ENCODE results near the gene OR12D2. TPM values are rescaled to one million over a fixed set of nuclear protein-coding genes. Genes with fewer than 3 reads are reported as not detected.
"Not testable (repeated sequence)": the region's sequence is repeated elsewhere in the genome, so short reads cannot be mapped to it uniquely, and the experiment has no call there.

The OR12D2 gene, protein sequence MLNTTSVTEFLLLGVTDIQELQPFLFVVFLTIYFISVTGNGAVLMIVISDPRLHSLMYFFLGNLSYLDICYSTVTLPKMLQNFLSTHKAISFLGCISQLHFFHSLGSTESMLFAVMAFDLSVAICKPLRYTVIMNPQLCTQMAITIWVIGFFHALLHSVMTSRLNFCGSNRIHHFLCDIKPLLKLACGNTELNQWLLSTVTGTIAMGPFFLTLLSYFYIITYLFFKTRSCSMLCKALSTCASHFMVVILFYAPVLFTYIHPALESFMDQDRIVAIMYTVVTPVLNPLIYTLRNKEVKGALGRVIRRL
- not detected for polyA plus RNA-seq (2013, experiment 1 of 2; ENCODE audit: insufficient read length)
- polyA plus RNA-seq (2013, experiment 2 of 2; ENCODE audit: insufficient read length), result not detected

DNA sequence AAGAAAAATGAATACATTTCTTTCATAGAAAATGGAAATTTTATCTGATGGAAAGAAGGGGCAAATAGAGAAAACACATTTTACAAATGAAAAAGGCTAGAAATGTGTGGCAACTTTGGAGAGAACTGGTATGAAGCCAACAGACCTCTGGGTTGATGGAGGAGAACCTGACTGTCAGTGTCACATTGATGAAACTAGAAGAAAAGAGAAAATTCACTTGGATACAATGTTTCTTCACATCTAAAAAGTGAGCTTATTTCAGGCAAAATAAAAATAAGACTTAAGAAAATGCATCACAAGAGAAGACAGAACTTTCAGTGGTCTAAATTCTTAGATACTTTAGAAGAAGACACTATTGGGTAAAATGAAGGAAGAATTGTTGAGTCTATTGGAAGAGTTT, at the start of gene OR12D2:
Gene OR12D2 (plus strand): TSS at position 301 of the 400 bp plus-strand sequence. CDS start 1,069 bp downstream, outside the sequence.
- no peak for DNase-seq

DNA sequence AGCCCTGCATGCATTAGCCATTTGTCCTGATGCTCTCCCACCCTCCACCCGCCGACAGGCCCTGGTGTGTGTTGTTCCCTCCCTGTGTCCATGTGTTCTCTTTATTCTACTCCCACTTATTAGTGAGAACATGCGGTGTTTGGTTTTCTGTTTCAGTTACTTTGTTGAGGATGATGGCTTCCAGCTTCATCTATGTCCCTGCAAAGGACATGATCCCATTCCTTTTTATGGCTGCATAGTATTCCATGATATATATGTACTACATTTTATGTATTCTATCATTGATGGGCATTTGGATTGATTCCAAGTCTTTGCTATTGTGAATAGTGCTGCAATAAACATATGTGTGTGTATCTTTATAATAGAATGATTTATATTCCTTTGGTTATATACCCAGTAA, 46.1 kb upstream of the OR12D2 start:
- DNase-seq, result not testable (repeated sequence)

DNA sequence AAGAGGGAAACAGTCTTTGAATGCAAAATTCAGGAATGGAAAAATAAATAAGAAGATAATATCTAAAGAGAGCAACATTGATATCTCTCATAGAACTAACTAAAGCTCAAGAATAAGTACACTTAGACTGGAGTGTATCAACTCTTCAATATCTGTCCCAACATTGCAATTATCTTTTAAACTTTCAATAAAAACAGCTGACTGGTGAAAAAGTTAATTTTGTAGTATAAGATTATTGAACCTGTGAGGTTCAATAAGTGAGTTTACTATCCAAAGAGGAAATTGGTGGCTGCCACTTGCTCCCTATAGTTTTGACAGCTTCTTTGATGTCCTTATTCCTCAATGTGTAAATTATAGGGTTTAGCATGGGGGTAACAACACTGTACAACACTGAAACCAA, 40.5 kb upstream of the OR12D2 start:
- no peak for DNase-seq

DNA sequence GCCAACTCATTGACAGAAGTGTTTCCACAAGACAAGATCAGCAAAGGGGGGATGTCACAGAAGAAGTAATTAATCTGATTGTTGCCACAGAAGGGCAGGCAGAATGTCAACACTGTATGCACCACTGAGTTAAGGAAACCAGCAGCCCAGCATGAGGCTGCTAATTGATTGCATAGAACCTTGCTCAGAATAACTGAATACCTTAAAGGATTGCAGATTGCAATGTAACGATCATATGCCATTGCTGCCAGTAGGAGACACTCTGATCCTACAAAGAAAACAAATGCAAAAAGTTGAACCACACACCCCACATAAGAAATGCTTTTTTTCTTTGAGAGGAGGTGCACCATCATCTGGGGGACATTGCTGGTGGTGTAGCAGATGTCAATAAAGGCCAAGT, 39.8 kb upstream of the OR12D2 start:
- no peak for DNase-seq

DNA sequence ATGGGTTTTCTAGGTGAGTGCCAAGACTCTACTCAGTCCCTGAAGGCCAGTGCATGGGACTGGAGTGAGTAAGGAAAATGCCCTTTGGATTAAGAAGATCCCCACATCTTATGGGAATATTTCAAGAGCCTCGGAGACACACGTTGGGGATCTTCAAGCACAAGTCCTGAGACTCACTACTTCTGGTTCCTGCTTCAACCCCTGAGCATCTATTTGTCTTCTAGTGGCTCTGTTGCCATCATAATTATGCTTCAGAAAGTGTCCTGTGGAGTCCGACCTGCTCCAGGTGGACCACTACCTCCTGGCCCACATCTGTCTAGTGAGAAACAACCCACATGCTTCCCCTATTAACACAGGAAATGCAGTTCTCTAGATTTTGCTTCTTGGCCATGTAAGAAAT, 26.7 kb upstream of the OR12D2 start, which contains the start of gene OR5V1:
Gene OR5V1 (minus strand): TSS at position 101 of the 400 bp plus-strand sequence. CDS start 12,670 bp downstream, outside the sequence.
- no peak for DNase-seq

DNA sequence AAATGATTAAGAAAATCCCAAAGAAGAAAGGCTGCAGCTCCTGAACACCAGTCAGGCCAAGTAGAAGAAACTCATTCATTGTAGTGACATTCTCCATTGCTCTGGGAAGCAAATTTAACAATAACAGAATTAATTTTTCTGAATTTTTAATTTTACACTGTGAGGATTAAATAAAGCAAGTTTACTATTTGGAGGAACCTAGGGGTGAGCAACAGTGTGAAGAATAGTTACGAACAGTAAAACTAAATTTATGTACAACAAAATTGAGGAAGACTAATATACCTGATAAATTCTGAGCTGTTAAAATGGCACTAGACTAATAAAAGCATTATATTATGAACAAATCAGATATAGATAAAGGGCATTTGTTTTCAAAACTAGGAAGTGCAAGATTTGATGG, 20.2 kb upstream of the OR12D2 start, which contains the start of gene OR12D3:
Gene OR12D3 (minus strand): TSS at position 101 of the 400 bp plus-strand sequence. CDS start 4 bp downstream, at position 97.
- DNase-seq, result no peak

DNA sequence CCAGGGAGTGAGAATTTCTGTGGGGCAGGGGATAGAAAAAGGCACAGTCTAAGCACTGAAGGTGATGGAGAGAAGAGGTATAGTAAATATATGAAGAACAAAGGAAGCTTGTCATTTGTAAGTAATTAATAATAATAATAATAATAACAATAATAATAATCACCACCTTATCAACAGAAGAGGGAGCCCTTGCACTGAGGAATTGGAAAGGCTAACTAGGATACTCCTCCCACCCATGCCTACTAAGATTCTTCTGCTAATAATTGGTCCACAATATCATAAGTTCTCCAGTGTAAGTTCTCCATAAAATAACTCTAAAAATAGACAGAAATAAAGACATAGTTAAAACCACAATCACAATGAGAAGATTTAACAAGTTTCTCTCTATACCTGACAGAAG, 19.4 kb upstream of the OR12D2 start:
- no peak for DNase-seq

DNA sequence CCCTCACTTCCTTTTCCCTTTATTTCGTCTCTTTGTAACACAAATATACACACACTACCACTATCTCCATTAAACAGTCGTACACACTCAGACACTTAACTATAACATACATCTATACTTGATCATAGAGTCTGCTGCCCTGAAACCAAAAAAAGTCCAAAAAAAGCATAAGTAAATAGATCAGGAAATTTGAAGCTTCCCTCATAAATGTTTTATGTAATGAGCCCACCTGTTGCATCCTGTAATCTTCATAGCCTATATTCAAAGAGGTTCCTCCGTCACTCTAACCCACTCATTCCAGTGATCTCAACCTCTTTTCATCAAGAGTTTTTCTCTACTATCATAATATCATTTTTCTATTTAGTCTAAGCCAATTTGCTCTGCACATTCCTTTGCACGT, 6.9 kb upstream of the OR12D2 start:
- no peak for DNase-seq

DNA sequence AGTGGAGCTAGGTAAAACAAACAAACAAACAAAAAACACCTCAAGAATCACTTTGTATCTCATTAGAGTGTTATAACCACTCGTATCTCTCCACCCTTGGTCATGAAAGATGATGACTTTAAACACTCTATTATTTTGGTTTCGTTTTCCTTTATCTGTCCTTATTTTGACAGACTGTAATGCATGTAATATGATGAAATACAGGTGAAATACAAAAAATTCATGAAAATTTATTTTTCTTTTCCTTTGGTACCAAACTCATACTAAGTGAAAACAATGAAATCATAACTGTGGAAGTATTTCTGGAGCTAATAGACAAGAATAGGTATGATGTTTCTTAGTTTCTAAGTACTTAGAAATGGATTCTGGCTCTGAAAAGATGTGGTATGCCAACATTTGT, 4.1 kb downstream of the OR12D2 start:
- DNase-seq, result no peak

DNA sequence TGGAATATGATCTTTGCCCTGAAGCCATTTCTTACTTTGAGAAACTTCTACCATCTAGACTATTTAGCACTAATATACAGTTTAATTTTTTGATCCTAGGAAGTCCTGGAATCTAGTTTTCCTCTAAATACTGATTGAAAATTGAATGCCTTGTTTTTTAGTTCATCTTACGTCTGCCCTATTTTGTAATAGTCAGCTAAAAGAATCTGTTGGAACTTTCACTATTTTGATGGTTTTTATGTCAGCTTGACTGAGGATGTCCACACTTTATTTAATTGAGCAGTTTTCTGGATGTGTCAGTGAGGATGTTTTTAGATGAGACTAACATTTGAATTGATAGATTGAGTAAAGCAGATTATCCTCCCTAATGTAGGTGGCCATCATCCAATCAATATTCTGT, 8.4 kb downstream of the OR12D2 start:
- no peak for DNase-seq

DNA sequence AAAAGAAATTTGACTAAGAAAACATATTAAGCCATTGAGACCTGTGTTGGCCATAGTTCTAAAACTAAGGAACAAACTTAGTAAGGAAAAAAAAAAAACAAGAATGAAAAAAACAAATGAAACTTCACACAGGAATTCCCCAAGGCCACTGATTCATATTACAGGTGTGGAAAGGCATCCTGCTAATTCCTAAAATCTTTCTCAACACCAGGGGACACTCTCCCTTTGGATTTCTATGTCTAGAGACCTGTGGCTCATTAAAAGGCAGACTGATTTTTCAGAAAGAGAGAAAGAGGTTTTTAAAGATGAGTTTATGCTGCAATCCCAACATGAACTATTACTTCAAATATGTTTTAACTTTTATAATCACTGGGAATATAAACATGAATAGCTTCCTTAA, 19.2 kb downstream of the OR12D2 start, which contains the start of gene OR12D1:
Gene OR12D1 (plus strand): TSS at position 341 of the 400 bp plus-strand sequence.
- DNase-seq, result no peak

DNA sequence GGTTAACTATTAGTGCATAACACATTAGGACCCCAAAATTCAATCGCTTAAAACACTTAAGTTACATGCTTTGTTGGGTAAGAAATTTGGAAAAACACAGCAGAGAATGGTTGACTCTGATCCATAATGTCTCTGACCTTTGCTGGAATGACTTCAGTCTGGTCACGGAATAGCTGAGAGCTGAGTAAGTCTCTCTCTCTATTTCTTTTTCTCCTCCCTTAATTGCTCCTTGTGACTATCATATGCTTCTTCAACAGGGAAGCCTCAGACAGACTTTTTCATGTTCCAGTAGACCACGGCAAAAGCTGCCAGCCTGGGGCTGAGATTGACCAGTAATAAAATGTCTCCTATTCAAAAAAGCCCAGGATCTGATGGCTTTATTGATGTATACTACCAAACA, 24.1 kb downstream of the OR12D2 start:
- DNase-seq, result no peak

DNA sequence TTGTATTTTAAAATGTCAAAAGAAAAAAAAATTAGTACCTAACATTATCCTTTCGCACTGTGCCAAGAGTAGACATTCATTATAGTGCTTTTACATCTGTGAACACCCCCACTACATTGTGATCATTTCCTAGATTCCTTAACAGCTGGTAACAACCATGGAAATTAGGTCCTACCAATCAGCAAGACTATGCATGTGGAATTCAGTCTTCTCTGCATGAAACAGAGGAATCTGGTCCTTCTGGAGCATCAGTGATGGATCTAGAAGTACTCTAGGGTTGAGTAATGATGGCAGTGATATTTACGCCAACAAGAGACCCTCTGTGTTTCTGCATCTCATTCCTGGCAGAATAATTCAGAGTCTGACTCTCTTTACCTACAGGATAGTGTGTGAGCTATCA, 28.7 kb downstream of the OR12D2 start:
- no peak for DNase-seq

DNA sequence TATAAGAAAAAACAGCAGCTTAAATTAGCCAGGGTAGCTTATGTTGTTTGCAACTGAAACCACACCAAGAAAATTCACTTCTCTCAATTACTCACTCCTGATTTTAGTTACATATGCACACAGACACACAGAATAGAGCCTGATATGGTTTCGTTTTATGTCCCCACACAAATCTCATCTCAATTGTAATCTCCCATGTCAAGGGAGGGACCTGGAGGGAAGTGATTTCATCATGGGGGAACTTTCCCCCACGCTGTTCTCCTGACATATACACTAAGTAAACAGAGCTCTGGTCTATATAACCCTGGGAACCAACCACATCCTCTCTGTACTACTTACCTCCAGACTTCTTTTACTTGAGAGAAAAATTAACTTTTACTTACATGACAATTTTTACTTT, 29.1 kb downstream of the OR12D2 start:
- DNase-seq, result no peak

DNA sequence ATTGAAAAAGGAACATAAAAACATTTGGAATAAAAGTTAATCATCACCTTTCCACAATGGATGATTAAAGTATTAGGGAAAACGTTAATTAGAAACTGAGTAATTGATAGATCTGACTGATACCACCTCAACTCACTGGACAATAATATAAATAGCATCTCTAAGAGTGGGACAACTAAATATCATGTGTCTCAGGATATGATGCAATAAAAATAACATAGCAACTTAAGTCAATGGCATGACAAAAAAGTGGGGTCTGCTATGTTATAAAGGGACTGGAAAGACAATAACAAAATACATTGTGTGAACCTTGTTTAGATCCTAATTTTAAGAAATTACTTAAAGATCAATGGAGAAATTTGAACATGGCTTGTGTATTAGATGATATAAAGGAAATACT, 29.6 kb downstream of the OR12D2 start:
- no peak for DNase-seq

DNA sequence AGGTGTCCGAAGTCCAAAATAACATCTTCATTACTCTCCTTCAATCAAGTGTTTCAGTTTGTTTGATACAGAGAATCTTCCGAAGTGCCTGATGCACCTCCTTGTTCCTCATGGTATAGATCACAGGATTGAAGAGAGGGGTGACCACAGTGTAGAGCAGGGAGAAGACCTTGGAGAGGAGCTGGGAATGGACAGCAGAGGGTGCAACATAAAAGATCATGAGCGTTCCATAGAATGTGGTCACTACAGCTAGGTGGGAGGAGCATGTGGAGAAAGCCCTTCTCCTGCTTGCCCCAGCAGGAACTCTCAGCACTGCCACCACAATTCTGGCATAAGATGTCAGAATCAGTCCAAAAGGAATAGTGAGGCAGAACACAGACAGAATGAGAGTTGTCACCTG, 31.2 kb downstream of the OR12D2 start:
- DNase-seq, result no peak

DNA sequence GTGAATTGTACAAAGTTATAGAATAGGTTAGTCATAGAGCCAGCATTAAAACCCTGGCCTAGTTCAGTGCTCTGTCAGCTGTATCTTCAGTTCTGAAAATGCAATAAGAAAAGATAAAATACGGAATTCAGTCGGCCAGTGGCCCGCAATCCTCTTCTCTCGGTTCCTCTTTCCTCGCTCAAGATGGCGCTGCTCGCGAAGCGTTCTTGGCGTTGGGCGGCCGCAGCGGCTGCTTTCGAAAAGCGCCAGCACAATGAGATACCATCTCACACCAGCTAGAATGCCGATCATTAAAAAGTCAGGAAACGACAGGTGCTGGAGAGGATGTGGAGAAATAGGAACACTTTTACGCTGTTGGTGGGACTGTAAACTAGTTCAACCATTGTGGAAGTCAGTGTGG, 41.3 kb downstream of the OR12D2 start:
- not testable (repeated sequence) for DNase-seq

DNA sequence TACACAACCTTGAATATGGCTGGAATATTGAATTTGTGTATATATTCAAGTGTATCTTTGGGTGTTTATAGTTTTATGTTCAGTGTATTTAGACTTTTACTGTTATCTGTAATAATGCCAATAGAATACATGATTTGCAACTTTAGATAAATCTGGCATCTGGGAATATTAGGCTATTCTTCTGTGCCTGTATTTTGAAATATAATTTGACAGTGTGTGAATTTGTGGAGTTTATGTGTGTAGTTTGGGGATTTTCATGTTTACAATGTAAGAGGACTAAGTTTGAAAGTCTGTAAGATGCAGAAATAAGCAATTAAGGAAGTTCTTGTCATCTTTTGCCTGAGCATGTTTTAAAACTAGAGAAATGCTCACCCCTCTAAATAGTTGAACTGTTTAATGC, 43.6 kb downstream of the OR12D2 start, which contains the start of gene OR10C1:
Gene OR10C1 (plus strand): TSS at position 301 of the 400 bp plus-strand sequence. CDS start 710 bp downstream, outside the sequence.
- DNase-seq, result no peak

DNA sequence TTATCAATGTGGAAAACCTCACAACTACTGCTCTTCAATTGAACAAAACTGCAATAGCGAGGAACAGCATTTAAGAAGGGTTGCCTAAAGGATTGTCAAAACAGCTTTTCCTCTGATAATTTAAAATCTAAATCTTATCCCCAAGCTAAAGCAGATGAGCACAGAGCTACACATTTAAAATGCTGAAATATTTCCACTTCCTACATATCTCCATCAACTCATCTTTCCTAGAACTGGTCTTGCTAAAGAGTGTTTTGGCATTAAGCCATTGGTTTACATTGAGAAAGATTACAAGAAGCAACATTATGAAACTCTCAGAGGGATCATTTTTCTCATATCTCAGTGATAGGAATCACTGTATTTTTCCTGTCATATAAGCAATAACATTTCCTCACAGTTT, 47.3 kb downstream of the OR12D2 start:
- DNase-seq, result no peak

DNA sequence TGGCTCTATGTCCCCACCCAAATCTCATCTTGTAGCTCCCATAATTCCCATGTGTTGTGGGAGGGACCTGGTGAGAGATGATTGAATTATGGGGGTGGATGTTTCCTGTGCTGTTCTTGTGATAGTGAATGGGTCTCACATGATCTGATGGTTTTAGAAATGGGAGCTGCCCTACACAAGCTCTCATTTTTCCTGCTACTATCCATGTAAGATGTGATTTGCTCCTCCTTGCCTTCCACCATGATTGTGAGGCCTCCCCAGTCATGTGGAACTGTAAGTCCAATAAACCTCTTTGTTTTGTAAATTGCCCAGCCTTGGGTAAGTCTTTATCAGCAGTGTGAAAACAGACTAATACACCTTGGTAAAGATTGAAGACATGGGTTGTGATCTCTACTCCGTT, 48.6 kb downstream of the OR12D2 start:
- DNase-seq, result not testable (repeated sequence)

Data from fibroblast of skin of back (primary cell).